Spleen (tissue), 11 donors: ENCODE data around the gene HLCS. TPM values are rescaled to one million over a fixed set of nuclear protein-coding genes. Genes with fewer than 3 reads are reported as not detected.
A peak's percentile ranks its signal among the peaks of the same experiment; 100 is the strongest.

Experiments
- DNase-seq: peaks from one replicate; pipeline ENCODE4 v3.0.0-alpha.2; 2020
- H3K27ac ChIP-seq, 8 donors: fragments of 200-600 bp; sonication (generic) in 7 of 8; 1 replicate in 4 of 8; 2 replicates in 4 of 8; pipeline versions ENCODE4 v1.5.0 to v1.8.0; 2016 to 2021; ENCODE audit warnings: inconsistent platforms in 4 of 8, mild to moderate bottlenecking in 4 of 8, moderate library complexity in 1 of 8
- H3K27me3 ChIP-seq, 7 donors: fragments of 200-600 bp; sonication (generic) in 6 of 7; replicated peaks in 1 of 7; 1 replicate in 4 of 7; 2 replicates in 3 of 7; pipeline versions ENCODE4 v1.5.0 to v1.8.0; 2016 to 2021; ENCODE audit warnings: inconsistent platforms in 3 of 7, mild to moderate bottlenecking in 1 of 7
- H3K36me3 ChIP-seq, 6 donors: fragments of 200-600 bp; sonication (generic) in 5 of 6; 1 replicate in 4 of 6; 2 replicates in 2 of 6; pipeline versions ENCODE4 v1.5.0 to v1.8.0; 2016 to 2021; ENCODE audit warnings: inconsistent platforms in 2 of 6
- H3K4me1 ChIP-seq, 6 donors: fragments of 200-600 bp; sonication (generic) in 5 of 6; 1 replicate in 3 of 6; 2 replicates in 3 of 6; pipeline versions ENCODE4 v1.5.0 to v1.8.0; 2016 to 2021; ENCODE audit warnings: inconsistent platforms in 3 of 6
- H3K4me3 ChIP-seq, 8 donors: fragments of 200-600 bp; sonication (generic) in 7 of 8; 1 replicate in 4 of 8; 2 replicates in 4 of 8; pipeline versions ENCODE4 v1.5.0 to v1.8.0; 2016 to 2021; ENCODE audit warnings: inconsistent platforms in 4 of 8, mild to moderate bottlenecking in 4 of 8, moderate library complexity in 2 of 8
- H3K9me3 ChIP-seq, 8 donors: fragments of 200-600 bp; sonication (generic) in 7 of 8; 1 replicate in 4 of 8; 2 replicates in 4 of 8; pipeline versions ENCODE4 v1.5.0 to v1.8.0; 2016 to 2021; ENCODE audit warnings: inconsistent platforms in 4 of 8
- CTCF ChIP-seq, 11 experiments: fragments of 200-600 bp in 7 of 11; fragments of 450-650 bp in 4 of 11; sonication (generic) in 4 of 11; IDR thresholded peaks in 8 of 11; conservative IDR thresholded peaks in 3 of 11; 1 replicate in 7 of 11; 2 replicates in 4 of 11; pipeline versions ENCODE4 v1.4.0 to v1.8.0; 2016 to 2021; ENCODE audit warnings: antibody characterized with exemption in 11 of 11, inconsistent platforms in 4 of 11, mild to moderate bottlenecking in 1 of 11
- POLR2A ChIP-seq, 3 donors: fragments of 450-650 bp; IDR thresholded peaks; one replicate each; pipeline ENCODE4 v1.5.1; 2017; ENCODE audit warnings: antibody characterized with exemption in 3 of 3, mild to moderate bottlenecking in 1 of 3
- POLR2AphosphoS5 ChIP-seq, 3 donors: sonication (generic); formaldehyde crosslinking; IDR thresholded peaks; one replicate each; pipeline ENCODE4 v1.5.1; 2017; ENCODE audit warnings: antibody characterized with exemption in 3 of 3
- WGBS, 5 donors: extraction: QIAGEN DNeasy Blood & Tissue Kit in 3 of 5; methylation state at CpG; one replicate each; pipeline versions ENCODE4 v1.1.5 to v1.1.7; 2013 to 2018; 5-methylcytosine and 5-hydroxymethylcytosine counted together
- intact Hi-C: fragments of 100-400 bp; cut with DNase I; formaldehyde crosslinking; loops from one replicate; pipeline ENCODE4 v1.15.0; 2023; ENCODE audit warnings: low total_unique reads
- polyA plus RNA-seq, 3 donors: library from polyadenylated mRNA; stranded (reverse); fragments of 200-250 nt; gene quantifications; one replicate each; pipeline ENCODE4 v1.2.1, GENCODE V29; 2013
- total RNA-seq, 7 donors: library from RNA; depleted of rRNA in 3 of 7; stranded (reverse); fragments of >200 nt in 3 of 7; fragmentation: NEBNext Ultra II Directional in 4 of 7; extraction: Animal tissue kit (Norgen Biotek cat#: 25700) in 4 of 7; gene quantifications; one replicate each; pipeline versions ENCODE4 v1.1.0 to v1.2.1, GENCODE V29; 2016 to 2021
- donor health status: healthy with polysubstance abuse.
- donor health status: DM: no; HTN: no; CAD: no; lungs with moderate emphysema.
- donor health status: DM: no; HTN: no; CAD: no.
- donor health status: Bipolar disorder and iron deficiency.
- donor health status: healthy.
- donor health status: DM: no; HTN: no; CAD: no.
- donor health status: DM: yes; HTN: yes; CAD: no.

Gene HLCS
- total and polyA plus RNA-seq, 10 donors = 1.7 to 22.8 (median 16.3) TPM

GRCh38 chr21:36980280-36981048 lies 14.0 kb upstream of the HLCS start:
- H3K9me3 ChIP-seq = no peaks in the 10 kb centered on the region
- 12 to 20% (median 15%) methylated on average over 23 to 53 of the region's 53 CpGs for WGBS, 5 donors
- H3K27ac ChIP-seq = no peak overlapping the region
- peaks cover 3 to 29% (median 24%) of the 10 kb centered on the region in 6 donors for H3K4me1 ChIP-seq
- peak; percentile 80 for DNase-seq
- TF ChIP-seq POLR2A (IDR thresholded peaks at IDR 0.05) (no peak), POLR2AphosphoS5 (IDR thresholded peaks at IDR 0.05) (peak in 2 of 3 donors; percentile 34 to 41), CTCF (IDR thresholded peaks at IDR 0.05 in 8 of 11, conservative IDR thresholded peaks at IDR 0.05 in 3 of 11) (peak in 2 of 11 experiments; percentile 7 to 10)
- H3K27me3 ChIP-seq = peaks cover 0 to 20% (median 6%) of the 10 kb centered on the region in 7 donors
- no peaks in the 10 kb centered on the region for H3K36me3 ChIP-seq
- peak overlapping the region; percentile 23 to 68 (median 33) for H3K4me3 ChIP-seq
- intact Hi-C loops = no loop called here

- H3K36me3 ChIP-seq = no peaks in the 10 kb centered on the region
- peaks cover 3 to 29% (median 24%) of the 10 kb centered on the region in 6 donors for H3K4me1 ChIP-seq
- WGBS, 5 donors = 17 to 26% (median 24%) methylated on average over 8 of the region's 8 CpGs
- no peaks in the 10 kb centered on the region for H3K9me3 ChIP-seq
- peak; percentile 13 to 73 (median 58) for TF ChIP-seq CTCF (IDR thresholded peaks at IDR 0.05 in 8 of 11, conservative IDR thresholded peaks at IDR 0.05 in 3 of 11)
- TF ChIP-seq POLR2AphosphoS5 (IDR thresholded peaks at IDR 0.05) = no peak
- H3K4me3 ChIP-seq = peak overlapping the region in 1 of 8 donors; percentile 26
- H3K27ac ChIP-seq = peak overlapping the region in 3 of 8 donors; percentile 6 to 59 (median 16)
- intact Hi-C loops = no loop called here
- DNase-seq = no peak
- peaks cover 0 to 20% (median 6%) of the 10 kb centered on the region in 7 donors for H3K27me3 ChIP-seq
These were observed 10.6 kb upstream of the HLCS start for GRCh38 chr21:36976882-36977651.

GRCh38 chr21:36976228-36976861 lies 9.9 kb upstream of the HLCS start:
- 63 to 91% (median 71%) methylated on average over 5 of the region's 5 CpGs for WGBS, 5 donors
- no peak overlapping the region for H3K4me3 ChIP-seq
- intact Hi-C loops = no loop called here
- peaks cover 3 to 29% (median 24%) of the 10 kb centered on the region in 6 donors for H3K4me1 ChIP-seq
- TF ChIP-seq POLR2AphosphoS5 (IDR thresholded peaks at IDR 0.05) (no peak), POLR2A (IDR thresholded peaks at IDR 0.05) (no peak), CTCF (IDR thresholded peaks at IDR 0.05 in 8 of 11, conservative IDR thresholded peaks at IDR 0.05 in 3 of 11) (no peak)
- DNase-seq = no peak
- no peaks in the 10 kb centered on the region for H3K9me3 ChIP-seq
- H3K36me3 ChIP-seq = no peaks in the 10 kb centered on the region
- H3K27ac ChIP-seq = peak overlapping the region in 1 of 8 donors; percentile 6
- H3K27me3 ChIP-seq = peaks cover 0 to 13% (median 6%) of the 10 kb centered on the region in 7 donors
